MM.1S (cell line): Measurements from ENCODE around the gene CDC42SE2.
A peak's percentile ranks its signal among the peaks of the same experiment; 100 is the strongest.

Source experiments
- DNase-seq: peaks from one replicate; pipeline ENCODE4 v3.0.0-alpha.2; 2015
- H2AFZ ChIP-seq: fragments of 300-600 bp; sonication (generic); 2 replicates; pipeline ENCODE4 v1.6.0; 2016; ENCODE audit warnings: antibody characterized with exemption, low read length
- H3F3A ChIP-seq: fragments of 300-600 bp; sonication (generic); 2 replicates; pipeline ENCODE4 v1.6.1; 2016; ENCODE audit warnings: mild to moderate bottlenecking, antibody characterized with exemption, low read length, moderate library complexity, mixed read lengths; ENCODE audit not compliant: insufficient read depth
- H3K27ac ChIP-seq: fragments of 300-600 bp; sonication (generic); 2 replicates; pipeline ENCODE4 v1.5.1; 2016; ENCODE audit warnings: mild to moderate bottlenecking, low read length
- H3K27me3 ChIP-seq: fragments of 300-600 bp; sonication (generic); replicated peaks from 2 replicates; pipeline ENCODE4 v1.6.0; 2016; ENCODE audit warnings: low read length; ENCODE audit not compliant: insufficient read depth
- H3K36me3 ChIP-seq: fragments of 300-600 bp; sonication (generic); replicated peaks from 2 replicates; pipeline ENCODE4 v1.6.1; 2016; ENCODE audit warnings: mild to moderate bottlenecking, low read length, mixed read lengths; ENCODE audit not compliant: insufficient read depth
- H3K4me1 ChIP-seq: fragments of 300-600 bp; sonication (generic); 2 replicates; pipeline ENCODE4 v1.6.1; 2016; ENCODE audit warnings: low read length, mixed read lengths
- H3K4me2 ChIP-seq: fragments of 300-600 bp; sonication (generic); 2 replicates; pipeline ENCODE4 v1.6.0; 2016; ENCODE audit warnings: low read depth, low read length
- H3K4me3 ChIP-seq: fragments of 300-600 bp; sonication (generic); 2 replicates; pipeline ENCODE4 v1.5.1; 2016; ENCODE audit warnings: low read length, mixed read lengths
- H3K79me2 ChIP-seq: fragments of 300-600 bp; sonication (generic); 2 replicates; pipeline ENCODE4 v1.6.1; 2016; ENCODE audit warnings: mixed run types, low read length, mixed read lengths
- H3K9ac ChIP-seq: fragments of 300-600 bp; sonication (generic); 2 replicates; pipeline ENCODE4 v1.6.1; 2016; ENCODE audit warnings: low read length, mixed read lengths
- H3K9me2 ChIP-seq: fragments of 300-600 bp; sonication (generic); replicated peaks from 2 replicates; pipeline ENCODE4 v1.6.1; 2016; ENCODE audit warnings: mild to moderate bottlenecking, low read length, mixed read lengths; ENCODE audit not compliant: insufficient read depth
- H3K9me3 ChIP-seq: fragments of 300-600 bp; sonication (generic); replicated peaks from 2 replicates; pipeline ENCODE4 v1.6.1; 2016; ENCODE audit warnings: mild to moderate bottlenecking, low read length, mixed read lengths; ENCODE audit not compliant: insufficient read depth
- H4K20me1 ChIP-seq: fragments of 300-600 bp; sonication (generic); 2 replicates; pipeline ENCODE4 v1.6.1; 2016; ENCODE audit warnings: mild to moderate bottlenecking, low read length, moderate library complexity, mixed read lengths; ENCODE audit not compliant: insufficient read depth
- CTCF ChIP-seq: fragments of 300-600 bp; sonication (generic); IDR thresholded peaks from 2 replicates; pipeline ENCODE4 v1.5.1; 2016; ENCODE audit warnings: antibody characterized with exemption, low read length, mixed read lengths
- EZH2 ChIP-seq: fragments of 300-600 bp; sonication (generic); optimal IDR thresholded peaks from 2 replicates; pipeline ENCODE3; 2017; ENCODE audit warnings: low read depth, mild to moderate bottlenecking, antibody characterized with exemption, low read length, mixed read lengths
- EZH2phosphoT487 ChIP-seq: fragments of 300-600 bp; sonication (generic); IDR thresholded peaks from 2 replicates; pipeline ENCODE4 v1.6.1; 2018; ENCODE audit warnings: antibody characterized with exemption, low read length

Gene CDC42SE2

GRCh38 chr5:131373265-131373664, 109.4 kb downstream of the CDC42SE2 start:
- Histone ChIP-seq H3K79me2 (peaks cover 88% of the 10 kb centered on the region), H2AFZ (no peak overlapping the region), H3K9me3 (no peaks in the 10 kb centered on the region), H3K36me3 (0 out of 2 replicates have a peak, but pooled peaks cover 3% of the 10 kb centered on the region), H3K4me1 (peaks cover 51% of the 10 kb centered on the region), H3K27ac (peak overlapping the region; percentile 87), H3K4me3 (no peak overlapping the region), H3F3A (peaks cover 43% of the 10 kb centered on the region), H3K27me3 (no peaks in the 10 kb centered on the region), H3K9ac (no peak overlapping the region), H3K9me2 (no peaks in the 10 kb centered on the region), H4K20me1 (no peaks in the 10 kb centered on the region), H3K4me2 (peak overlapping the region; percentile 70)
- no peak for DNase-seq
- TF ChIP-seq EZH2phosphoT487 (no peak), CTCF (no peak), EZH2 (no peak)

DNA sequence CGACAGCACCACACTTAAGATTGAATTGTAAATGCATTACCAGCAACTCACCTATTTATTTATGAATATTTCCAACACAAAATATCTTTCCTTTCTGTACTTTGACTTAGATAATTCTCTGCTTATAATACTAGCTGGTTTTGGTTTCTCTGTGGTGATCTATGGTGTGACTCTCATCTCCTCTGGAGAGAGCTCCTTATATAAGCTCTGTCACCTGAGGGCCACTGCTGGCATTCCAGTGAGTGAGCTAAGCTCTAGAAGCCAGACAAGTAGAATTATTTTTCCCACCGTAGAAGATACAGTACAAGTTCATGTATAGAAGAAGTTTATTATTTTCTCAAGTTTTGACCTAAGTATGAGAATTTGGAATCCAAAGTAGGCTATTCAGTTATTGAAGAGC, 111.5 kb downstream of the CDC42SE2 start:
- peaks cover 64% of the 10 kb centered on the region for H3F3A ChIP-seq
- H3K79me2 ChIP-seq: peaks cover 70% of the 10 kb centered on the region
- peak overlapping the region; percentile 43; the same call in 1 of the 2 replicates for H3K9ac ChIP-seq
- peak overlapping the region; percentile 3; the same call in 1 of the 2 replicates for H3K4me3 ChIP-seq
- no peak for TF ChIP-seq EZH2
- TF ChIP-seq EZH2phosphoT487: no peak
- DNase-seq: peak; percentile 66
- peak overlapping the region; percentile 70 for H3K4me2 ChIP-seq
- no peaks in the 10 kb centered on the region for H3K9me2 ChIP-seq
- no peak overlapping the region for H2AFZ ChIP-seq
- H4K20me1 ChIP-seq: no peaks in the 10 kb centered on the region
- 0 out of 2 replicates have a peak, but pooled peaks cover 3% of the 10 kb centered on the region for H3K36me3 ChIP-seq
- peak overlapping the region; percentile 87 for H3K27ac ChIP-seq
- no peaks in the 10 kb centered on the region for H3K9me3 ChIP-seq
- H3K4me1 ChIP-seq: peaks cover 68% of the 10 kb centered on the region
- no peaks in the 10 kb centered on the region for H3K27me3 ChIP-seq

- peak overlapping the region; percentile 93; the same call in 1 of the 2 replicates for H3K27ac ChIP-seq
- TF ChIP-seq EZH2phosphoT487 (no peak), CTCF (no peak), EZH2 (no peak)
These were observed 113.5 kb downstream of the CDC42SE2 start for GRCh38 chr5:131377346-131377745.

GRCh38 chr5:131377785-131378325, 114.0 kb downstream of the CDC42SE2 start:
- Histone ChIP-seq H3K27me3 (no peaks in the 10 kb centered on the region), H3F3A (peaks cover 85% of the 10 kb centered on the region), H3K27ac (peak overlapping the region; percentile 93; the same call in 1 of the 2 replicates), H2AFZ (no peak overlapping the region), H3K9me2 (no peaks in the 10 kb centered on the region), H3K4me2 (peak overlapping the region; percentile 11; the same call in 1 of the 2 replicates), H3K36me3 (no peaks in the 10 kb centered on the region), H3K4me1 (peaks cover 82% of the 10 kb centered on the region), H4K20me1 (no peaks in the 10 kb centered on the region), H3K4me3 (no peak overlapping the region), H3K79me2 (peaks cover 57% of the 10 kb centered on the region), H3K9me3 (no peaks in the 10 kb centered on the region), H3K9ac (no peak overlapping the region)
- no peak for TF ChIP-seq EZH2
- no peak for TF ChIP-seq CTCF
- no peak for TF ChIP-seq EZH2phosphoT487
- DNase-seq: no peak

More at GRCh38 chr5:131377346-131377745, 113.5 kb downstream of the CDC42SE2 start:
- Histone ChIP-seq H3K79me2 (peaks cover 58% of the 10 kb centered on the region), H3K9me3 (no peaks in the 10 kb centered on the region), H3K4me2 (peak overlapping the region; percentile 11; the same call in 1 of the 2 replicates), H3K27me3 (no peaks in the 10 kb centered on the region), H3K4me3 (no peak overlapping the region), H3K9me2 (no peaks in the 10 kb centered on the region), H3K9ac (no peak overlapping the region), H3F3A (peaks cover 84% of the 10 kb centered on the region), H2AFZ (no peak overlapping the region), H3K4me1 (peaks cover 81% of the 10 kb centered on the region), H4K20me1 (no peaks in the 10 kb centered on the region), H3K36me3 (no peaks in the 10 kb centered on the region)
- DNase-seq: no peak
